ENCODE data around the gene WFS1. TPM values are rescaled to one million over a fixed set of nuclear protein-coding genes. Genes with fewer than 3 reads are reported as not detected.

The WFS1 gene, protein sequence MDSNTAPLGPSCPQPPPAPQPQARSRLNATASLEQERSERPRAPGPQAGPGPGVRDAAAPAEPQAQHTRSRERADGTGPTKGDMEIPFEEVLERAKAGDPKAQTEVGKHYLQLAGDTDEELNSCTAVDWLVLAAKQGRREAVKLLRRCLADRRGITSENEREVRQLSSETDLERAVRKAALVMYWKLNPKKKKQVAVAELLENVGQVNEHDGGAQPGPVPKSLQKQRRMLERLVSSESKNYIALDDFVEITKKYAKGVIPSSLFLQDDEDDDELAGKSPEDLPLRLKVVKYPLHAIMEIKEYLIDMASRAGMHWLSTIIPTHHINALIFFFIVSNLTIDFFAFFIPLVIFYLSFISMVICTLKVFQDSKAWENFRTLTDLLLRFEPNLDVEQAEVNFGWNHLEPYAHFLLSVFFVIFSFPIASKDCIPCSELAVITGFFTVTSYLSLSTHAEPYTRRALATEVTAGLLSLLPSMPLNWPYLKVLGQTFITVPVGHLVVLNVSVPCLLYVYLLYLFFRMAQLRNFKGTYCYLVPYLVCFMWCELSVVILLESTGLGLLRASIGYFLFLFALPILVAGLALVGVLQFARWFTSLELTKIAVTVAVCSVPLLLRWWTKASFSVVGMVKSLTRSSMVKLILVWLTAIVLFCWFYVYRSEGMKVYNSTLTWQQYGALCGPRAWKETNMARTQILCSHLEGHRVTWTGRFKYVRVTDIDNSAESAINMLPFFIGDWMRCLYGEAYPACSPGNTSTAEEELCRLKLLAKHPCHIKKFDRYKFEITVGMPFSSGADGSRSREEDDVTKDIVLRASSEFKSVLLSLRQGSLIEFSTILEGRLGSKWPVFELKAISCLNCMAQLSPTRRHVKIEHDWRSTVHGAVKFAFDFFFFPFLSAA
- 33.5 TPM for total RNA-seq

DNA sequence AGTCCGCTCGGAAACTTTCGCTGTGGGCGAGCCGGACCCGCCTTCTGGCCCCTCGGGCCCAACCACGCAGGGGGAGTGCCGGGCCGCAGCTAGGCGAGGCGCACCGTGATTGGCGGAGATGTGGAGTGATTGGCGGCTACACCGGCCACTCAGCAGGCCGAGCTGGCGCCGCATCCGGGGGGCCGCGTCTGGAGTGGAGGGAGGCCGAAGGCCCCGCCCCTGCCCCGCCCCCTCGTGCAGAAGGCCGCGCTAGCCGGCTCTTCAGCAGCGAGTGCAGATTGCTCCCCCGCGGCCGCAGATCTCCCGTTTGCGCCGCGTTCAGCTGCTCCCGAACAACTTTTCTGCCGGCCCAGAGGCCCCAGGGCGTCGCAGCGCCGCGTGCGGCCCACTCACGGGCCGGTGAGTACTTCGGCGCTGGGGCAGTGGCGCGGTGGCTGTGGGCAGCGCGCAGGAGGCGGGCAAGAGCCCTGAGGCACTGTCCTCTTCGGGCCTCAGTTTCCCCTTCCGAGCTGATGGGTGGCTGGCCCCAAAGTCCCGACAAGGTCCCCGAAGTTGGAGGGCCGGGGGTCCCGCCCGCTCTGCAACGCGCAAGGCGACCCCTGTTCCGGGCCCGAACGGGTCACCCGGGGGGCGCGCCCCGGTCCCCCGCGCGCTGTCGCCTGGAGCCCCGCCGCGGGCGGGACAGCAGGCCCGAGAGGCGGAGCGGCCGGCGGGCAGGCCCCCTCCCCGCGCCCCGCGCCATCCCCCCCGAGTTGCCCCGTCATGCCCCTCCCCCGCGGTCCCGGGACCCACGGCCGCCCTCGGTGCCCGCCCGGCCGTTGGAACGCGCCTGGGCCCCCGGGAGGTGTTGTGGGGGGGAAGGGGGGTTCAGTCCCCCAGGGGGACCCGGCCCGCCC is at the start of gene WFS1:
TSS of gene WFS1 (plus strand) at position 235 of the 896 bp plus-strand sequence. CDS start 7,606 bp downstream, outside the sequence.

Other genes starting within 250 kb of the WFS1 start
- 4.6 TPM for gene JAKMIP1, start 69.3 kb upstream of the WFS1 start, total RNA-seq
- gene PPP2R2C, start 202.8 kb downstream of the WFS1 start, total RNA-seq, result 10.1 TPM